Activated CD8-positive, alpha-beta memory T cell treated with anti-CD3 and anti-CD28 coated beads, Interleukin-2, amount 50 U/mL, for 4 hours (primary cell): ENCODE data around the gene ADAMTS1.
"Not testable (repeated sequence)": the region's sequence is repeated elsewhere in the genome, so short reads cannot be mapped to it uniquely, and the experiment has no call there.

Experiments
- DNase-seq: peaks from one replicate; pipeline ENCODE4 v3.0.0-alpha.2; 2020

The ADAMTS1 gene

GRCh38 chr21:26845066-26845758 lies at the start of gene ADAMTS1:
TSS of gene ADAMTS1 (minus strand) at chr21:26845409. CDS start at chr21:26844954, 455 bp downstream.
- DNase-seq, result no peak

- no peak for DNase-seq
Observed at GRCh38 chr21:26892151-26892550, 46.9 kb upstream of the ADAMTS1 start.

DNA sequence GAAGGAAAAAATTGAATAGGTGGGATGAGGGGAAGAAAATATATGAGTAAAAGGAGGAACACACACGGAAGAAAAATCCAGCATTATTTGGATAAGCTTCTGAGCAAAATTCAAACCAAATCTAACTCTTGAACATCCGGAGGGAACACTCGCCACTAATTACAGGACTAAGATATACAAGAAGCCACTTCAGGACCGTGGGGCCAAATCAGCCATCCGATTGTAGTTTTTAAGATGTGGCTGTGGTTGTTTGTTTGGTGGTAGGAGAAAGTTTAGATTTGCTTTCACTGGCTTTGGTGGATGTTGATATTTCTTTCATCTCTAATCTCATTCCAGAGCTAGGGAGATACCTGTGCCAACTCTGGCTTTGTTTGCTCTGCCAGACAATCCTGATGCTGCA lies 43.7 kb upstream of the ADAMTS1 start:
- DNase-seq, result no peak

DNA sequence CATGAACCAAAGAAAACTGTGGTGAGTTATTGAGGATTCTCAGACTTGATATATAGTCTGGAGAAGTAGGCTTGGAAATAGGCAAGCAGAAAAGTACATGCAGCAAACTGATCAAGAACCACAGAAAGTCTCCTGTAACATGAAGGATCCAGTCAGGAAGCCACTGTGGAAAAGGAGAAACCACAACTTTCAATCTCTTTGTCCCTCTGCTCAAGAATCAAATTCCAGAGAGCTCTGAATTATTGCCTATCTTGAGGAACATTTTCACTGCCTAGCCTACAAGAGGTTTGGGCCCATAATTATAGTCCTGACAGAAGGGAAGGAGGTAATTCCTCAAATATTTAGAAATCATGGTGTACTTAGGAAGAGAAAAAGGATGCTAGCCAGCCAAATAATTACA lies 43.0 kb upstream of the ADAMTS1 start:
- DNase-seq, result no peak

DNA sequence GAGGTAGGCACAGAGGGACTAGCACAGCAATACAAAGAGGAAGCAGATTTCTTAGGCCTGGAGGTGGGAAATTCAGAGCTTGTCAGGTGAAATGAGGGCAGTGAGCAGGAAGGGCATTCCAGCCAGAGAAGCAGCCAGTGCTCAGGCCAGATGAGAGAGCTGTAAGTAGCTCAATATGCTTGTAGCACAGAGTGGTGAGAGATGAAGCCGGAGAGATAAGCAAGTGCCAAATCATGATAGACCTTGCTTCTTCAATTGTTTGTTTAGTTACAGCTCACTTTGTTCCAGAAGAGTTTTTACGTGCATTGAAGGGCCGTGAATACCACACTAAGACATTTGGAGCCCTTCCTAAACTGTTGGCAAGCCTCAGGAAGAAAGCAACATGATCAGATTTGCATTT lies 42.0 kb upstream of the ADAMTS1 start:
- no peak for DNase-seq

- no peak for DNase-seq
Observed at GRCh38 chr21:26884436-26884835, 39.2 kb upstream of the ADAMTS1 start.

DNA sequence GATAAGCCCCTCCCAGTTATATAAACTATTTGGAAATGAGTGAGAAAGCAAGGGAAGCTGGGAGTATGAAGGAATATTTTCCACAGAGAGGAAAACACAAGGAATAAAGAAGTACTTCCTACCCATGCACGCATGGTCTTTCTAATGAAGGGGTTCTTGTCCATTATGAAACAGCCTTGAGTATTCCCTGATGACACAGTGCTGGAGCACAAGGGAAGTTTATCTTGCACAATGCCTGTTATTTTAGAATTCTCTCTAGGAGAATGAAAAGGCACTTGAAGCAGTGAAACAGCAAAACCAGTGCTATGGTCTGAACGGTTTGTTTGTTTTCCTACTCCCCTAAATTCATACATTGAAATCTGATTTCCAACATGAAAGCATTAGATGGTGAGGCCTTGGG lies 38.6 kb upstream of the ADAMTS1 start:
- no peak for DNase-seq

GRCh38 chr21:26881504-26882228 lies 36.5 kb upstream of the ADAMTS1 start:
- DNase-seq, result no peak

- DNase-seq, result no peak
Observed at GRCh38 chr21:26877018-26877417, 31.8 kb upstream of the ADAMTS1 start.

- DNase-seq, result no peak
Observed at GRCh38 chr21:26874347-26874746, 29.1 kb upstream of the ADAMTS1 start.

DNA sequence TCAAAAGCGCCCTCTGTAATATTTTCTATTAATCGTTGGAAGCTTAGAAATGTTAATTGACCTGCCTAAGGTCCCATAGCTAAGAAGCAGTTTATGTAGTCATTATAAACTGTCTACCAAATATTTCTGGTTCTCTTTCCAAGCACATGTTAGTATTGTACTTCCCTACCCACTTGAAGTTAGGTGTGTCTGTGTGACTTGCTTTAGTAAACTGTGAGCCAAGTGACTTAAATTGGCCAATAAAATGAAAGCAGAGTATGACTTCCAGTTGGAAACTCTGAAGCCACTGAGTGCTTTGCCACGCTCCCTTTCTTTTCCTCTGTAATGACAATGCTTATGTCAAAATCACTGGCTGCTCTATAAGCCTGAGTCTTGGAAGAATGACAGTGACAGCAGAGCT lies 20.6 kb upstream of the ADAMTS1 start:
- no peak for DNase-seq

GRCh38 chr21:26856871-26857350 lies 11.7 kb upstream of the ADAMTS1 start:
- DNase-seq, result not testable (repeated sequence)

DNA sequence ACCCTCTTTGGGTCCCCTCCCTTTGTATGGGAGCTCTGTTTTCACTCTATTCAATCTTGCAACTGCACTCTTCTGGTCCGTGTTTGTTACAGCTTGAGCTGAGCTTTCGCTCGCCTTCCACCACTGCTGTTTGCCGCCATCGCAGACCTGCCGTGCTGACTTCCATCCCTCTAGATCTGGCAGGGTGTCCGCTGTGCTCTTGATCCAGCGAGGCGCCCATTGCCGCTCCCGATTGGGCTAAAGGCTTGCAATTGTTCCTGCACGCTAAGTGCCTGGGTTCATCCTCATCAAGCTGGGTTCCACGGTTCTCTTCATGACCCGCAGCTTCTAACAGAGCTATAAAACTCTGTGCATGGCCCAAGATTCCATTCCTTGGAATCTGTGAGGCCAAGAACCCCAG lies 9.5 kb upstream of the ADAMTS1 start:
- not testable (repeated sequence) for DNase-seq

- no peak for DNase-seq
Observed at GRCh38 chr21:26852423-26852822, 7.2 kb upstream of the ADAMTS1 start.

DNA sequence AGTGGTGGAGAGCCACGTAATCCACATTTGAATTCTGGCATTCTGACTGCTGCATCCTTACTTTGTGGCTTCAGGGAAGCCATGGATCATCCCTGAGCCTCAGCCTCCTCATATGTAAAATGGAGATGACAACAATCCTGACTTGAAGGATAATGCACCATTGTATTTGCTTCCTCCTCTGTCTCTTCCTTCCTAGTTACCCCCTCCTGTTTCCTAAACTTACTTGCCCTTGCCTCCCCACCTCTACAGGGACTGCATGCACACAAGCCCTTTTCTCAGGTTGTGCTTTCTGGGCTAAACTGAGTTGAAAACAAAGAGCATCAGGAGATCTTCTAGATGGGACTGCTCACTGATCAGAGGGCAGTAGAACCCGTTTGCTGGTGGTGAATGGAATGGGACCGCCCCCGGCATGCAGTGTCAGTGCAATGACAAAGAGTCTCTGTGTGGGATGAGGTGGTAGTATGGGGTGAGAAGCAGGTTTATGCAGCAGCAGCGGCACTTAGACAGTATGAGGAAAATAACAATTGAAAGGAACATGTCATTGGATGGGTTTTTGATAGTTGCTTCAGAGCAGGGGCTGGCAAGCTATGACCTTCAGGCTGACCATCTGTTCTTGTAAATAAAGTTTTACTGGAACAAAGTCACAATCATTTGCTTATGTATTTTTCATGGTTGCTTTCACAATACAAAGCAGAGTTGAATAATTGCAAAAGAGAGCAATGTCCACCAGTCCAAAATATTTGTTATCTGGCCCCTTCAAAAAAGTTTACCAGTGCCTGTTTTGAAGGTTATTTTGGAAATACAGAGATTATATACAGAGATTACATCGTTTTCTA lies 6.1 kb upstream of the ADAMTS1 start:
- no peak for DNase-seq

DNA sequence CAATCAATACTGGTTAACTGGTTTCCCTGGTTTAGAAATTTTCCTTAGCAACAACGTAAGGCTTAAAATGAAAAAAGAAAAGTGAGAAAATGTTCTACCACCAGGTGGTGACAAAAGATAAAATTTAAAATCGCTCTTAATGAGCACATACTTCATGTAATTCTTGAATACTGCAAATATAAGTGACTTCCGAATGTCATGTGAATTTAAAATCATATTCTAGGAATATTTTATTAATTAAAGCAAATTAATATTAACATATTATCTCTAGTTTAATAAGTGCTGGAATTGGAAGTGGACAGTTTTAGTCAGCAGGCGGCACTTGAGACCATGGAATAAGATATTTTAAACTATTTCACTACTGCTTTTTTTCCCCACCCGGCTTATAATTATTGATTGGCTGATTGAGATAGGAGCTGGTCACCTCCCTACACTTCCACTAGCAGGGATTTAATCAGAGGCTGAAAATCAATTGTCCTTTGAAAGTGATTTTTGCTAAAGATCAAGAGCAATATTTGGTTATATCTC lies 5.0 kb upstream of the ADAMTS1 start:
- DNase-seq, result no peak

- DNase-seq, result no peak
Observed at GRCh38 chr21:26849428-26850115, 4.4 kb upstream of the ADAMTS1 start.

- DNase-seq, result no peak
Observed at GRCh38 chr21:26847921-26848320, 2.7 kb upstream of the ADAMTS1 start.

GRCh38 chr21:26847002-26847401 lies 1.8 kb upstream of the ADAMTS1 start:
- no peak for DNase-seq

- no peak for DNase-seq
Observed at GRCh38 chr21:26846036-26846931, 1.1 kb upstream of the ADAMTS1 start.

DNA sequence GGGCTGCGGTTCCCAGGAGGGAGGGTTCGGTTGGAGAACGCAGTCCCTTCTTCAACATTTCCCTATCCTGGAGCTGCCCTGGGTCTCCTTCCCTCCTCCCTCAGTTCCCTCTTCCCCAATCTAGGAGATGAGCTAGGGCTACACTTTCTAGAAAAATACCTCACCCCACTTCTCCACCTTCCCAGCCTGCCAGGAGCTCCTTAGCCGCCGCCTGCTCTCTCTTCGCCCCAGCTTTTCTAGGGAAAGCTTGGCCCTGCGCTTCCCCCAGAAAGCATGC lies 488 bp upstream of the ADAMTS1 start:
- DNase-seq, result no peak
